ENCODE results near the gene LACC1.

Gene LACC1

DNA sequence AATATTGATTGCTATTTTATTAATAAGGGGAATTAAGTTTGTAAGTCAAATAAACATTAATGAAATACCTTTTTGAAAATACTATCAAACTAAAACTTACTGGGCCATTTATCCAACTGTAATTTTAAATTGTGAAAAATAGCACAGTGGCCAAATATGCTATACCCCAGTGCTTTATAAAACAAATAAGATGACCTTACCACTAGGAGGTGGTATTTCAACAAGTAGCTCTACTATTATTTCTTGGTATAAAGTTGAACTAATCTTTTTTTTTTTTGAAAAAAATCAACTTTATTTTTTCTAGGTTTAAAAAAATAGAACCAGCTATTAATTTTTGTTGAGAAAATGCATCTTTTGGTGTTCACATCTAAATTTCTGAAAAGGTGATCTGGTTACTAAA, 14.7 kb downstream of the LACC1 start:
- TF ChIP-seq, protein P1, sequence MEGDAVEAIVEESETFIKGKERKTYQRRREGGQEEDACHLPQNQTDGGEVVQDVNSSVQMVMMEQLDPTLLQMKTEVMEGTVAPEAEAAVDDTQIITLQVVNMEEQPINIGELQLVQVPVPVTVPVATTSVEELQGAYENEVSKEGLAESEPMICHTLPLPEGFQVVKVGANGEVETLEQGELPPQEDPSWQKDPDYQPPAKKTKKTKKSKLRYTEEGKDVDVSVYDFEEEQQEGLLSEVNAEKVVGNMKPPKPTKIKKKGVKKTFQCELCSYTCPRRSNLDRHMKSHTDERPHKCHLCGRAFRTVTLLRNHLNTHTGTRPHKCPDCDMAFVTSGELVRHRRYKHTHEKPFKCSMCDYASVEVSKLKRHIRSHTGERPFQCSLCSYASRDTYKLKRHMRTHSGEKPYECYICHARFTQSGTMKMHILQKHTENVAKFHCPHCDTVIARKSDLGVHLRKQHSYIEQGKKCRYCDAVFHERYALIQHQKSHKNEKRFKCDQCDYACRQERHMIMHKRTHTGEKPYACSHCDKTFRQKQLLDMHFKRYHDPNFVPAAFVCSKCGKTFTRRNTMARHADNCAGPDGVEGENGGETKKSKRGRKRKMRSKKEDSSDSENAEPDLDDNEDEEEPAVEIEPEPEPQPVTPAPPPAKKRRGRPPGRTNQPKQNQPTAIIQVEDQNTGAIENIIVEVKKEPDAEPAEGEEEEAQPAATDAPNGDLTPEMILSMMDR (IDR thresholded peaks at IDR 0.05): no peak
- H3K4me3 ChIP-seq (ENCODE audit: low read depth, low read length): no peak overlapping the region
- H3K9ac ChIP-seq: no peak overlapping the region
- no peak overlapping the region for H2AFZ ChIP-seq
- H3K27ac ChIP-seq: no peak overlapping the region
- no peak overlapping the region for H3K4me2 ChIP-seq (ENCODE audit: low read length)
- H3K9me3 ChIP-seq (ENCODE audit: control insufficient read depth, low read length): no peaks in the 10 kb centered on the region
- no peaks in the 10 kb centered on the region for H3K79me2 ChIP-seq
- H3K27me3 ChIP-seq (ENCODE audit: control insufficient read depth, insufficient read depth, low read length): no peaks in the 10 kb centered on the region
- no peaks in the 10 kb centered on the region for H3K4me1 ChIP-seq
- no peaks in the 10 kb centered on the region for H3K36me3 ChIP-seq (ENCODE audit: control insufficient read depth, insufficient read depth, low read length)

DNA sequence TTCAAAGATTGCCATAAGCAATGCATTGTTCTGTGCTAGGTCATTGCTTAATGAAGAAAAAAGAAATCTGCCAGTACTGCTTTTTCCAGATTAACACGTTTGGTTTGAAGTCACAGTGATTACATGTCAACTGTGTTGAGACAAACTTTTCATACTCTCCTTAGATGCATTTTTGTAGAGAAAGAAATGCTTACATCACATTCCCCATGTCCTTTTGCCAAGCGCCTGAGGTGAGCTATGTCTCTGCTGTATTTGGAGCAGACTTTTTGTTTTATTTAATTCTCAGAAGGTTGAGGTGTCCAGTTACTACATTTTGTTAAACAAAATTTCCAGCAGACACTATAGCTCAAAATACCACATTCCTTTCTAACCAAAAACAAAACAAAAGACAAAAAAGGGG, 16.2 kb downstream of the LACC1 start:
- Histone ChIP-seq H3K4me1 (no peaks in the 10 kb centered on the region), H3K27ac (no peak overlapping the region), H3K4me2 (ENCODE audit: low read length) (peak overlapping the region; percentile 25), H3K27me3 (ENCODE audit: control insufficient read depth, insufficient read depth, low read length) (no peaks in the 10 kb centered on the region), H2AFZ (no peak overlapping the region), H3K79me2 (no peaks in the 10 kb centered on the region), H3K36me3 (ENCODE audit: control insufficient read depth, insufficient read depth, low read length) (no peaks in the 10 kb centered on the region), H3K4me3 (ENCODE audit: low read depth, low read length) (no peak overlapping the region), H3K9ac (no peak overlapping the region), H3K9me3 (ENCODE audit: control insufficient read depth, low read length) (no peaks in the 10 kb centered on the region)
- TF ChIP-seq, protein P1 (IDR thresholded peaks at IDR 0.05): no peak

DNA sequence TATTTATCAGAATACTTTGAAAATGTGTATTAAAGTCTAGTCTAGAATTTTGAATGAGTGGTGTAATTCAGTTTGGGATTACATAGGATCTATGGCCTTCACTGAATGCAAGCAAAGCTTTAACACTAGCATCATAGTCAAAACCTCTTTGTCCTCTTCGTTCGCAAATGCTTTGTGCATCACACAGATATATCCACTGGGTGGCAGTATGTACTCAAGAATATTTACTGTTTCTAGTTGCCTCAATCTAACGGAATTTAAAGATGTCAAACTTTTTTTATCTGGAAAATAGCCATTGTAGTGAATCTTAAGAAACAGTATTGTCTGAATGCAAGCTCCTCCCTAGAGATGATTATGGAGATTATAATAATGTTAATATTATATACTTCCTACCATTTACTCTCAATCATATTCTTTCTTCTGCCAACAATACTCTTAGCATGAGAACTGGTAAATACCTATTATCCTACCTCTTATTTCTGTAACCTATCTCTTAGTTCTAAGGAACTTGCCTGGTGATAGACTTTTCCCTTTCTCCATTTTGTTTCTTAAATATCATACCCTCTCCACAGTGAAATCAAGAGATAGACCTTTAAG, 25.8 kb downstream of the LACC1 start:
- TF ChIP-seq, protein P1 (IDR thresholded peaks at IDR 0.05): peak; percentile 61
- H2AFZ ChIP-seq: no peak overlapping the region
- no peak overlapping the region for H3K4me2 ChIP-seq (ENCODE audit: low read length)
- no peaks in the 10 kb centered on the region for H3K4me1 ChIP-seq
- H3K79me2 ChIP-seq: no peaks in the 10 kb centered on the region
- H3K36me3 ChIP-seq (ENCODE audit: control insufficient read depth, insufficient read depth, low read length): no peaks in the 10 kb centered on the region
- H3K27ac ChIP-seq: no peak overlapping the region
- H3K9me3 ChIP-seq (ENCODE audit: control insufficient read depth, low read length): no peaks in the 10 kb centered on the region
- H3K4me3 ChIP-seq (ENCODE audit: low read depth, low read length): no peak overlapping the region
- no peaks in the 10 kb centered on the region for H3K27me3 ChIP-seq (ENCODE audit: control insufficient read depth, insufficient read depth, low read length)
- no peak overlapping the region for H3K9ac ChIP-seq

DNA sequence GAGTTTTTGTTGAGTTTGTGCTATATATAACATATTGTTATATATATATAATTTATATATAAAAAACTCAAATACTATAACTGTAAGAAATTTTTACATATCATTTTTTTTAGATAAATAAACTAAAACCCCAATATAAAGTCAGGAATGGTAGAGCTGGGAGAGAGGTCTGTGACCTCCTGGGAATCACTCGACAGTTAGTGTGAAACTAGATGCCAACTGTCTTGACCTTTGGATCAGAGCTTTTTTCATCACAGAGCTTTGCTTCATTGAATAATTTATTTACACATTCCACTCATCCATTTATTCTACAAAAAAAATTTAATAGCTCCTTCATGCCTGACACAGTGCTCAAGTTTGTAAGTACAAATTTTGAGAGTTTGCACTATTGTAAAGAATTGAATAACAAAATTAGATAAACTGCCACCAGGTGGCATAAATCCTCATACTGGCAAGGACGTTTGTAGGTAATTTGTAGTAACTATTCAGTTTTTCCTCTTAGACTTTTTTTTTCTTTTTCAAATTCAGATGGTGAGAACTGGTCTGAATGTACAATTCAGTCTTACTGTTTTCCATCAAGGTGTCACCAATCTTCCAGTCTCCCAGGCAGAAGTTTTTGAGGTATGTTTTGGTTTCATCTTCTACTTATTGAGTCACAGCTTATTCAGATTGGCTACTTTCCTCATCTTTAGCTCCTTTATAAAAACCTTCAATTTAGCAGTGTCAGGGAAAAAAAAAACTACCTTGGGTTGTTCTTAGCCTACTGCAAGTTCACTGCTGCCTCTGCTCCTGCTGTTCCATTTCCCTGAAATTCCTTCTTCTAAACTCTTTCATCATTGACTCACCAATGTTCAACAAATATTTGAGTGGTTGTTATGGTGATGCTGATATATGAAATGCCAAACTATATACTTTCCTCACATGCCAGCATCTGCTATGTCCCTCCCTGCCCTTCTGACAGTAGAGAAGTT, 28.7 kb downstream of the LACC1 start:
- no peaks in the 10 kb centered on the region for H3K9me3 ChIP-seq (ENCODE audit: control insufficient read depth, low read length)

More for the DNA sequence above, 28.7 kb downstream of the LACC1 start:
- no peak overlapping the region for H3K27ac ChIP-seq
- H3K4me2 ChIP-seq (ENCODE audit: low read length): peak overlapping the region; percentile 5
- no peaks in the 10 kb centered on the region for H3K79me2 ChIP-seq
- TF ChIP-seq, protein P1 (IDR thresholded peaks at IDR 0.05): peak; percentile 44
- H3K4me3 ChIP-seq (ENCODE audit: low read depth, low read length): no peak overlapping the region
- H3K36me3 ChIP-seq (ENCODE audit: control insufficient read depth, insufficient read depth, low read length): no peaks in the 10 kb centered on the region
- H3K27me3 ChIP-seq (ENCODE audit: control insufficient read depth, insufficient read depth, low read length): no peaks in the 10 kb centered on the region
- no peak overlapping the region for H2AFZ ChIP-seq
- no peak overlapping the region for H3K9ac ChIP-seq
- H3K4me1 ChIP-seq: no peaks in the 10 kb centered on the region
